Measurements from ENCODE around the gene GLP1R. TPM values are rescaled to one million over a fixed set of nuclear protein-coding genes. Genes with fewer than 3 reads are reported as not detected.
A peak's percentile ranks its signal among the peaks of the same experiment; 100 is the strongest.

GLP1R gene
- polyA plus RNA-seq, 1 donor from 2014 or later: 0.06 TPM

DNA sequence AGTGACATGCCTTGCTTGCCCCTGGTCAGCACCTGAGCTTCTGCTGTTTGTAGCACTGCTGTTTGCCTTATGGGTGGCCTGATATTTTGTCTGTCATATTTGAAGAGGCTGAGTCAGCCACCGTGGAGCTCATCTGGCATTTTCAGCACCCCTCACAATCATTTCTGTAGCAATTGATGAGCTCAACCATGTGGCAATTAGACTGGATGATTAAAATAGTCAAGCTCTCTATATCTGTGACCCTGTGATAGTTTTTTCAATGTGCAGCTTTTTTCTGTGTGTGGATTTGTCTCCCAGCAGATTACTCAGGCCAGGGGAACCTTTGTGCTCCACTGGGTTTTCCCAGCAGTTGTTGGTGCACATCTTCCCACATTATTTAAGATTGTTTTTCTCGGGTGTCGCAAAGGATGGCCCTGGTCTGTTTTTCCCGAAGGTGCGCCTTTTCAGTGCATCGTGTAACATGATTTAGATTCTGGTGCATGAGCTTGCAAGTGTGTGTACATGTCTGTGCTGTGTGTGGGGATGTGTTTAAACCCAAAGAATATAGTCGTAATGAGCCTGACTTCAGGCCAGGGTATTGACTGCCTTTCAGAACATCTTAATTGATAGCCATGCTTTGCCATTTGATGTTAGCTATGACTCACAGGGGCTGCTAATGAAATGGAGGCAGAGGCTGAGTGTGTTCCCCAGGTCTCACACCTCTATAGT is 31.6 kb upstream of the GLP1R start:
- Histone ChIP-seq H4K20me1 (ENCODE audit: insufficient read depth) (no peaks in the 10 kb centered on the region), H3K27me3 (ENCODE audit: insufficient read depth, low read depth, low read length) (no peaks in the 10 kb centered on the region), H3K27ac (ENCODE audit: low read length) (no peak overlapping the region), H3F3A (ENCODE audit: insufficient read depth, low read length, poor library complexity, severe bottlenecking) (no peaks in the 10 kb centered on the region), H3K9me3 (ENCODE audit: low read length) (no peaks in the 10 kb centered on the region), H3K4me3 (ENCODE audit: low read length) (no peak overlapping the region), H3K79me2 (replicated peaks; ENCODE audit: insufficient read depth, low read length) (no peaks in the 10 kb centered on the region), H3K36me3 (ENCODE audit: insufficient read depth, low read length) (no peaks in the 10 kb centered on the region), H3K9ac (ENCODE audit: low read length) (no peak overlapping the region), H3K4me2 (ENCODE audit: low read length) (no peak overlapping the region), H3K9me2 (ENCODE audit: insufficient read depth, low read length) (no peaks in the 10 kb centered on the region), H2AFZ (ENCODE audit: low read depth, low read length) (no peak overlapping the region)
- TF ChIP-seq MXI1 (conservative IDR thresholded peaks at IDR 0.05; ENCODE audit: poor library complexity, severe bottlenecking) (no peak), POLR2AphosphoS5 (IDR thresholded peaks at IDR 0.05) (no peak)
- TF ChIP-seq, protein P1, sequence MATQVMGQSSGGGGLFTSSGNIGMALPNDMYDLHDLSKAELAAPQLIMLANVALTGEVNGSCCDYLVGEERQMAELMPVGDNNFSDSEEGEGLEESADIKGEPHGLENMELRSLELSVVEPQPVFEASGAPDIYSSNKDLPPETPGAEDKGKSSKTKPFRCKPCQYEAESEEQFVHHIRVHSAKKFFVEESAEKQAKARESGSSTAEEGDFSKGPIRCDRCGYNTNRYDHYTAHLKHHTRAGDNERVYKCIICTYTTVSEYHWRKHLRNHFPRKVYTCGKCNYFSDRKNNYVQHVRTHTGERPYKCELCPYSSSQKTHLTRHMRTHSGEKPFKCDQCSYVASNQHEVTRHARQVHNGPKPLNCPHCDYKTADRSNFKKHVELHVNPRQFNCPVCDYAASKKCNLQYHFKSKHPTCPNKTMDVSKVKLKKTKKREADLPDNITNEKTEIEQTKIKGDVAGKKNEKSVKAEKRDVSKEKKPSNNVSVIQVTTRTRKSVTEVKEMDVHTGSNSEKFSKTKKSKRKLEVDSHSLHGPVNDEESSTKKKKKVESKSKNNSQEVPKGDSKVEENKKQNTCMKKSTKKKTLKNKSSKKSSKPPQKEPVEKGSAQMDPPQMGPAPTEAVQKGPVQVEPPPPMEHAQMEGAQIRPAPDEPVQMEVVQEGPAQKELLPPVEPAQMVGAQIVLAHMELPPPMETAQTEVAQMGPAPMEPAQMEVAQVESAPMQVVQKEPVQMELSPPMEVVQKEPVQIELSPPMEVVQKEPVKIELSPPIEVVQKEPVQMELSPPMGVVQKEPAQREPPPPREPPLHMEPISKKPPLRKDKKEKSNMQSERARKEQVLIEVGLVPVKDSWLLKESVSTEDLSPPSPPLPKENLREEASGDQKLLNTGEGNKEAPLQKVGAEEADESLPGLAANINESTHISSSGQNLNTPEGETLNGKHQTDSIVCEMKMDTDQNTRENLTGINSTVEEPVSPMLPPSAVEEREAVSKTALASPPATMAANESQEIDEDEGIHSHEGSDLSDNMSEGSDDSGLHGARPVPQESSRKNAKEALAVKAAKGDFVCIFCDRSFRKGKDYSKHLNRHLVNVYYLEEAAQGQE (IDR thresholded peaks at IDR 0.05; ENCODE audit: borderline replicate concordance): no peak

DNA sequence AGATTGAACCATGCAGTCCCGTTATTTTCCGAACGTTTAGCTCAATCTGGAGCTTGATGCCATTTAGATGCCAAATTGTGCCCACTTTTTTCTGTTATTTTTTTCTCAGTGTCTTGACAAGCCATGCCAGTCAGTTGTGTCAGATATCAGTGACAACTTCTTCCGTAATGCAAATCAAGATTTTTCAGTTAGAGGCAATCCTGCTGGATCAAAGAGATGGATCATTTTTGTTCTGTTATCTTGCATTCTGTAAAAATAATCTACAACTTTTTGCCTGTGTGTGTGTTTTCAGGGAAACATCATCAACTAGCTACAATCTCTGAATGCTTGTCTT is 31.1 kb upstream of the GLP1R start:
- Histone ChIP-seq H3F3A (ENCODE audit: insufficient read depth, low read length, poor library complexity, severe bottlenecking) (no peaks in the 10 kb centered on the region), H3K9me3 (ENCODE audit: low read length) (no peaks in the 10 kb centered on the region), H3K9ac (ENCODE audit: low read length) (no peak overlapping the region), H3K27me3 (ENCODE audit: insufficient read depth, low read depth, low read length) (no peaks in the 10 kb centered on the region), H4K20me1 (ENCODE audit: insufficient read depth) (no peaks in the 10 kb centered on the region), H2AFZ (ENCODE audit: low read depth, low read length) (no peak overlapping the region), H3K36me3 (ENCODE audit: insufficient read depth, low read length) (no peaks in the 10 kb centered on the region), H3K9me2 (ENCODE audit: insufficient read depth, low read length) (no peaks in the 10 kb centered on the region), H3K4me2 (ENCODE audit: low read length) (no peak overlapping the region), H3K27ac (ENCODE audit: low read length) (no peak overlapping the region), H3K79me2 (replicated peaks; ENCODE audit: insufficient read depth, low read length) (no peaks in the 10 kb centered on the region), H3K4me3 (ENCODE audit: low read length) (no peak overlapping the region)
- TF ChIP-seq TAF1 (IDR thresholded peaks at IDR 0.05; ENCODE audit: low read depth): no peak
- peak; percentile 59 for TF ChIP-seq POLR2AphosphoS5 (IDR thresholded peaks at IDR 0.05)
- TF ChIP-seq EP300 (conservative IDR thresholded peaks at IDR 0.05; ENCODE audit: poor library complexity, severe bottlenecking): peak; percentile 85

DNA sequence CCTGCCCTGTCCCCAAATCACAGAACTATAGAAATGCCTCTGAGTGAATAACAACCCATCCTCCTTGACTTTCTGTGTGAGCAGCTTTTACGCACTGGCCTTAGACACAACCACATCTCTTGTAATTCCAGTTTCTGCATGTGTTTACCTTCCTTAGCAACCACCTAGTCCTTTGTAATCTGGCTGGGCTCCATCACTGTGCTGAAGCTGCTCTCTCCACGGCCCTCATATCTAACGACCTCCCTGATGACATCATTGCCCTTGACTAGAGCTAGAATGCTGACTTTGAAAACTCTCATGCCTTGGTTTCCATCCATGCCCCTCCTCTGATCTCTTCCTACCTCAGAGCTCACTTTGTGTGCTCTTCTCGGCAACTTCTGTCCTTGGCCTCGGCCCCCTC is 30.5 kb upstream of the GLP1R start:
- Histone ChIP-seq H3K4me2 (ENCODE audit: low read length) (no peak overlapping the region), H3K79me2 (replicated peaks; ENCODE audit: insufficient read depth, low read length) (no peaks in the 10 kb centered on the region), H3K27ac (ENCODE audit: low read length) (no peak overlapping the region), H3F3A (ENCODE audit: insufficient read depth, low read length, poor library complexity, severe bottlenecking) (no peaks in the 10 kb centered on the region), H3K27me3 (ENCODE audit: insufficient read depth, low read depth, low read length) (no peaks in the 10 kb centered on the region), H3K9me2 (ENCODE audit: insufficient read depth, low read length) (no peaks in the 10 kb centered on the region), H4K20me1 (ENCODE audit: insufficient read depth) (no peaks in the 10 kb centered on the region), H3K36me3 (ENCODE audit: insufficient read depth, low read length) (no peaks in the 10 kb centered on the region), H3K4me3 (ENCODE audit: low read length) (no peak overlapping the region), H3K9ac (ENCODE audit: low read length) (no peak overlapping the region), H2AFZ (ENCODE audit: low read depth, low read length) (no peak overlapping the region), H3K9me3 (ENCODE audit: low read length) (no peaks in the 10 kb centered on the region)
- no peak for TF ChIP-seq TAF1 (IDR thresholded peaks at IDR 0.05; ENCODE audit: low read depth)
- TF ChIP-seq EP300 (conservative IDR thresholded peaks at IDR 0.05; ENCODE audit: poor library complexity, severe bottlenecking): no peak
- no peak for TF ChIP-seq SMC3 (conservative IDR thresholded peaks at IDR 0.05; ENCODE audit: poor library complexity)
- TF ChIP-seq EZH2 (IDR thresholded peaks at IDR 0.05; ENCODE audit: borderline replicate concordance, insufficient read depth, low read length, poor library complexity, severe bottlenecking): no peak
- TF ChIP-seq, protein P1 (IDR thresholded peaks at IDR 0.05; ENCODE audit: borderline replicate concordance): no peak
- no peak for TF ChIP-seq POLR2AphosphoS5 (IDR thresholded peaks at IDR 0.05)
- TF ChIP-seq MXI1 (conservative IDR thresholded peaks at IDR 0.05; ENCODE audit: poor library complexity, severe bottlenecking): no peak
- TF ChIP-seq RAD21 (conservative IDR thresholded peaks at IDR 0.05): no peak
- TF ChIP-seq, protein P2, sequence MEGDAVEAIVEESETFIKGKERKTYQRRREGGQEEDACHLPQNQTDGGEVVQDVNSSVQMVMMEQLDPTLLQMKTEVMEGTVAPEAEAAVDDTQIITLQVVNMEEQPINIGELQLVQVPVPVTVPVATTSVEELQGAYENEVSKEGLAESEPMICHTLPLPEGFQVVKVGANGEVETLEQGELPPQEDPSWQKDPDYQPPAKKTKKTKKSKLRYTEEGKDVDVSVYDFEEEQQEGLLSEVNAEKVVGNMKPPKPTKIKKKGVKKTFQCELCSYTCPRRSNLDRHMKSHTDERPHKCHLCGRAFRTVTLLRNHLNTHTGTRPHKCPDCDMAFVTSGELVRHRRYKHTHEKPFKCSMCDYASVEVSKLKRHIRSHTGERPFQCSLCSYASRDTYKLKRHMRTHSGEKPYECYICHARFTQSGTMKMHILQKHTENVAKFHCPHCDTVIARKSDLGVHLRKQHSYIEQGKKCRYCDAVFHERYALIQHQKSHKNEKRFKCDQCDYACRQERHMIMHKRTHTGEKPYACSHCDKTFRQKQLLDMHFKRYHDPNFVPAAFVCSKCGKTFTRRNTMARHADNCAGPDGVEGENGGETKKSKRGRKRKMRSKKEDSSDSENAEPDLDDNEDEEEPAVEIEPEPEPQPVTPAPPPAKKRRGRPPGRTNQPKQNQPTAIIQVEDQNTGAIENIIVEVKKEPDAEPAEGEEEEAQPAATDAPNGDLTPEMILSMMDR (IDR thresholded peaks at IDR 0.05; ENCODE audit: poor library complexity, severe bottlenecking): no peak

Data from neural cell (in vitro differentiated cells).